Esophagus squamous epithelium (tissue), 4 donors: Measurements from ENCODE around the gene SLC2A8.

ENCODE experiments used
- CTCF ChIP-seq, 6 experiments: fragments of 450-650 bp in 4 of 6; fragments of 200-600 bp in 2 of 6; sonication (generic) in 2 of 6; IDR thresholded peaks; one replicate each; pipeline ENCODE4 v1.5.1; 2016 to 2019; ENCODE audit warnings: antibody characterized with exemption in 6 of 6, mild to moderate bottlenecking in 4 of 6, moderate library complexity in 4 of 6
- POLR2A ChIP-seq, 4 donors: fragments of 450-650 bp; IDR thresholded peaks; one replicate each; pipeline ENCODE4 v1.6.1; 2017; ENCODE audit warnings: antibody characterized with exemption in 4 of 4, mild to moderate bottlenecking in 4 of 4, moderate library complexity in 3 of 4

DNA sequence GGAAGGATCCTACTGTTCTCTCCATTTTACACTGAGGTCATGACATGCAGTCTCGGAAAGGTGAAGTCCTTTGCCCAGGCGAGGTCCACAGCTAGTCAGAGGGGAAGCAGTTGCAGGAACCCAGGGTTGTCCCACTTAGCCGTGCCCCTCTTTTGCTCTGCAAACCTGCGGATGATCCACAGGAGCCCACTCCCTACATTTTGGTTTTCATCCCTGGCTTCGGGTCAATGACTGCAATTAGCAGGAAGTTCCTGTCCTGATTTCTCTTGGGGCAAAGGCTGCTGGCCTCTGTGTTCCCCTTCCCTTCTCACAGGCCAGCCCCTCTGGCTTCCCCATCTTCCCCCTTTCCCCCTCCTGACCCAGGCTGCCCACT lies 1.3 kb downstream of the SLC2A8 start:
- no peak for TF ChIP-seq CTCF (IDR thresholded peaks at IDR 0.05)
- no peak for TF ChIP-seq POLR2A (IDR thresholded peaks at IDR 0.05)
